GM12873 (cell line): ENCODE results near the gene ZGLP1.

ENCODE experiments used
- TF ChIP-seq, protein P1 (sequence below): IDR thresholded peaks from 2 replicates; pipeline ENCODE4 v1.5.1; 2012; ENCODE audit warnings: low read depth, mild to moderate bottlenecking, moderate library complexity, low read length, control low read depth; ENCODE audit not compliant: insufficient read depth; ENCODE audit errors: missing control alignments

Gene ZGLP1

DNA sequence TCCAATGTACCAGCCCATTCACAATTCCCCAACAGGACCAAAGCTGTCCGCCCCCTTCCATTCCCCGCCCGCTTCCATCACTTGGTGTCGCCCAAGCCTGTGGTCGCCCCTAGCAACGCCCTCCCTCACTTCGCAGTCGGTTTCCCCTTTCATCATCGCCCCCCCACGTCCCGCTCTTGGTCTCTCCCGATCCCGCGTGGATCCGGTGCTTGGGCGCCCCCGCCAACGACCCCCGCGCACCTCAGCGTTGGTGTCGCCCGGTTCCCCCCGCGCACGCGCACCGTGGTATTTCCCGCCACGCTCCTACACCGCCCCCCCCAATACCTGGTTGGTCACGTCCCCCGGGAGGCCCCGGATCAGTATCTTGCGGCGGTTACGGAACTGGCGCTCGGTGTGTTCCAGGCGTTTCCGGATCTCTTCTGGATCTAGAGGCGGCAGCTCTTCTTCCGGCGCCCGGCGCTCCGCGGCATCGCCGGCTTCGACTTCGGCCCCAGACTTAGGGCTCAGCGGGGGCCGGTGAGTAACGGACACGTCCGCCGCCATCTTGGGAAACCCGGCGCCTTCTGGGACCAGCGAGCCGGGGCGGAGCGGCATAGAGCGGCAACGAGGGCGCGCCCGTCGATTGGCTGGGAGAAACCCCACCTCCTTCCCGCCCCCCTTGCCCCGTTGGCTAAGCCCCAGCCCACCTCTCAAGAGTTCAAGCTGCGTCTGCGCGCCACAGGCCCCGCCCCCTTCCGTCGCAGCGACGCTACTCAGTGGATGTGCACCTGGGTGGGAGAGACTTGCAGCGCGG lies 23.5 kb upstream of the ZGLP1 start, which contains the start of gene RAVER1:
RAVER1 (minus strand) TSS at position 565 of the 793 bp plus-strand sequence; CDS start at position 543, 22 bp downstream.
- TF ChIP-seq, protein P1, sequence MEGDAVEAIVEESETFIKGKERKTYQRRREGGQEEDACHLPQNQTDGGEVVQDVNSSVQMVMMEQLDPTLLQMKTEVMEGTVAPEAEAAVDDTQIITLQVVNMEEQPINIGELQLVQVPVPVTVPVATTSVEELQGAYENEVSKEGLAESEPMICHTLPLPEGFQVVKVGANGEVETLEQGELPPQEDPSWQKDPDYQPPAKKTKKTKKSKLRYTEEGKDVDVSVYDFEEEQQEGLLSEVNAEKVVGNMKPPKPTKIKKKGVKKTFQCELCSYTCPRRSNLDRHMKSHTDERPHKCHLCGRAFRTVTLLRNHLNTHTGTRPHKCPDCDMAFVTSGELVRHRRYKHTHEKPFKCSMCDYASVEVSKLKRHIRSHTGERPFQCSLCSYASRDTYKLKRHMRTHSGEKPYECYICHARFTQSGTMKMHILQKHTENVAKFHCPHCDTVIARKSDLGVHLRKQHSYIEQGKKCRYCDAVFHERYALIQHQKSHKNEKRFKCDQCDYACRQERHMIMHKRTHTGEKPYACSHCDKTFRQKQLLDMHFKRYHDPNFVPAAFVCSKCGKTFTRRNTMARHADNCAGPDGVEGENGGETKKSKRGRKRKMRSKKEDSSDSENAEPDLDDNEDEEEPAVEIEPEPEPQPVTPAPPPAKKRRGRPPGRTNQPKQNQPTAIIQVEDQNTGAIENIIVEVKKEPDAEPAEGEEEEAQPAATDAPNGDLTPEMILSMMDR = no peak

DNA sequence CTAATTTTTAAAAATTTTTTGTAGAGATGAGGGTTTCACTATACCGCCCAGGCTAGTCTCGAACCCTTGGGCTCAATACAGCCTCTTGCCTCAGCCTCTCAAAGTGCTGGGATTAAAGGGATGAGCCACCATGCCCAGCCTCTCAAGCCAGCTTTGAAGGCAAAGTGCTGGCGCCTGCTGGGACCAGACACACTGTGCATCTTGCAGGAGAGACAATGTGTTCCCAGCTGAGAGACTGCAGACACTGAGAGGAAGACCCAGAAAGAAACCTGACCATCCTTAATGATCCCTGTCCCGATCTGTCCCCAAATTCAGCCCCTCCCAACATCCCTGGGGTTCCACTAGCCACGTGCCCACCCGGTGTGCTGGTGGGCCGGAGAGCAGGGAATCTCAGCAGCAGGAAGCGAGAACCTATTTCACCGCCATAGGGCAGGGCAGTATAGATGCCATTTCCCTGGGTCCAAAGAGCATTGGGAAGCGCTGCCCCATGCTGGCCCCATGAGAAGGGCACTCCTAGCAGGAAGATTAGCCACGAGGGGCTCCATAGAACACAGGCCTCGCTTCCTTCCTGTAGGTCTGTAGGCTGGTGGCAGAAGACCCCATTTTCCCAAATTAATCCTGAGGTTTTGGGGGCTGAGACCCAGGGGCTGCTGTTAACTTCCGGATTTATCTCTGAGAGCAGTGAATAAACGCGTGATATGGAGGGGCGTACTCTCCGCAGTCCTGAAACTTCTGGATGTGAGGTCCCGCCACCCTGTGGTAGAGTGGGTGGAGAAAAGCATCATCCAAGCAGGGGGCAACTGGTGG lies 22.7 kb upstream of the ZGLP1 start:
- TF ChIP-seq, protein P1 = no peak

DNA sequence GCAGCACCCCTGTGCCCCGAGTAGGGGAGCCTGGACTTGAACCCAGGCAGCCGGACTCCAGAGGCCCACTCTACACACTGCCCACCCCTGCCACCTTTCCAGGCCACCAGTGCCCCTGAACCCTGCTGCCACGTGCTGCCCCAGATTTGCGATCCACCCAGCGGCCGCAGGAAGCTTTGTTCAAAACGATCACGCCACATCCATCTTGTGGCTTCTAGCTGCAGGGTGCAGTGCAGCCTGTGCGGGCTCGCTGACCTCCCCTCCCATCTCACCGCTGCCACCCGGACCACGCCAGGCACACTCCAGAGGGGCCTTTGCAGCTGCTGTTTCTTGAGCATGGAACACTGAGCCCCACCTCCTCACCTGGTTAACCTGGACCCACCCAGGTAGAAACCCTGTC lies 19.9 kb upstream of the ZGLP1 start:
- TF ChIP-seq, protein P1 = no peak

DNA sequence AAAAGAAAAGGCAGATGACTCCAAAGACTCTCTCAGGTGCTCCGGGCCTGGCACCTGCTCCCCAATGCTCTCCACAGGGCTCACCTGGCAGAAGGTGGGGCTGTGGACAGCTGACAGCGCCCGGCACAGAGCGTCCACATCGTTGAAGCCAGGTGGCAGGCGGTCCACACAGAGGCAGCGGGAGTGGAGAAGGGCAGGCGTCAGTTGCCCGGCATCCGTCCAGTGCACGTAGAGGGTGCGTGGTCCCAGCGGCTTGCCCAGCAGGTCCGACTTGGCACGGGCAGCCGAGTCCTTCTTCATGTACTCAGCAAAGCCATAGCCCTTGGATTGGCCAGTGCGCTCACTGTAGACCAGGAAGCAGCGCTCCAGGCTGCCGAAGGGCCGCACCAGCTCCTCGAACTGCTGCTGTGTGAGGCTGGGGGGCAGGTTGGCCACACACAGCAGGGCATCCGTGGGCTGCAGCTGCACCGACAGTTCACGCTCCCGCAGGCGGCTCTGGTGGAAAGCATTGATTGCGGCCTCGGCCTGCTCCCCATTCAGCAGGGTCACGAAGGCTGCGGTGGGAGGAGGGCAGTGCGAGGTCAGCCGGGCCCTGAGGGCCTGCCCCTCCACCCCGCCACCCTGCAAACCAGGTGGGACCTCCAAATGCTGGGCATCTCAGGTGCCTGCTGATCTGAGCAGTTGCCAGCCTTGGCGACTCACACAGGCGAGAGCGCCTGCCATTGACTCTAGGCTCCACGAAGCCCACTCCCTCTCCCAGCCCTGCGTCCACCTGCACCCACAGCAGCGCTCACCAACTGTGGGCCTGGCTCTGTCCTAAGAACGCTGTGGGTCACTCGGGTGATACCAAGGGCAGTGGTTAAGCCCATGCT lies 19.2 kb upstream of the ZGLP1 start:
- TF ChIP-seq, protein P1 = no peak

DNA sequence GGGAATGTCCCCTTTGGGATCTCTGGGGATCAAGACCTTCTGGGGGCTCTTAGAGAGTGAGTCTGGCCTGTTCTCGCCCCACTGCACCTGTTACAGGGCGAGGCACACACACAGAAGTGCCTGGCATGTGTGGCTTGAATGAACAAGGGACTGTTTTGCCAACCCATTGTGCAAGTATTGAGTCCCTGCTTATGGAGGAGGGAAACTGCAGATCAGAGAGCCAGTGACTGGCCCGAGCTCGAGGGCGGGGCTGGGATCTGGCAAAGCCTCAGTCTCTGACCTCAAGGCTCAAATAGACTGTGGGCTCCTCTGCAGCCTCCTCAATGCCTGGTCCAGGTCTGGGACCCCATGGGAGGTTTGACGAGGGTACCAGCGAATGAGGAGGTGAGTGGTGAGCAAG lies 18.2 kb upstream of the ZGLP1 start:
- TF ChIP-seq, protein P1 = no peak

DNA sequence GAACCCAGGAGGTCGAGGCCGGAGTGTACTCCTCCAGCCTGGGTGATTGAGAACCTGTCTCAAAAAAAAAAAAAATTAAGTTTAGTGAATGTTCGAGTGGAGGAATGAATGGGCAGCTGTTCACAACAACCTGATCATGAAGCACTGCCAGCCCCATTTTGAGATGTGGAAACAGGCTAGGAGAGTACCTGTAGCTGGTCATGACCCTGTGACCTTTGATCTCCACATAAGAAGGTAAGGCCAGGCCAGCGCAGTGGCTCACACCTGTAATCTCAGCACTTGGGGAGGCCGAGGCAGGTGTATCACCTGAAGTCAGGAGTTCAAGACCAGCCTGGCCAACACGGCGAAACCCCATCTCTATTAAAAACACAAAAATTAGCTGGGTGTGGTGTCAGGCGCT lies 16.1 kb upstream of the ZGLP1 start:
- TF ChIP-seq, protein P1 = no peak
